GM19023 (cell line): Measurements from ENCODE around the gene MLH3.

Source experiments
- ATAC-seq: cut with Tn5 transposase; IDR thresholded peaks from one replicate; pipeline ENCODE4 v1.9.1; 2021; ENCODE audit warnings: mild to moderate bottlenecking, moderate library complexity; ENCODE audit not compliant: unreplicated experiment

MLH3 gene

GRCh38 chr14:75050852-75051555, at the start of gene MLH3:
TSS of gene MLH3 (minus strand) at chr14:75051467. CDS start at chr14:75049655, 1,812 bp downstream.
- ATAC-seq, result peak; percentile 80

GRCh38 chr14:75098682-75099081, 47.4 kb upstream of the MLH3 start:
- no peak for ATAC-seq

GRCh38 chr14:75098212-75098611, 46.9 kb upstream of the MLH3 start:
- no peak for ATAC-seq

- no peak for ATAC-seq
These were observed 45.7 kb upstream of the MLH3 start for GRCh38 chr14:75096959-75097358.

- no peak for ATAC-seq
These were observed 44.4 kb upstream of the MLH3 start for GRCh38 chr14:75095690-75096089.

- ATAC-seq, result no peak
These were observed 43.6 kb upstream of the MLH3 start for GRCh38 chr14:75094896-75095295.

- no peak for ATAC-seq
These were observed 41.4 kb upstream of the MLH3 start for GRCh38 chr14:75092698-75093097.

- ATAC-seq, result no peak
These were observed 40.0 kb upstream of the MLH3 start for GRCh38 chr14:75091251-75091650.

GRCh38 chr14:75090353-75090752, 39.1 kb upstream of the MLH3 start:
- no peak for ATAC-seq

- no peak for ATAC-seq
These were observed 37.5 kb upstream of the MLH3 start for GRCh38 chr14:75088566-75089373.

- ATAC-seq, result no peak
These were observed 36.9 kb upstream of the MLH3 start for GRCh38 chr14:75088153-75088552.

- ATAC-seq, result no peak
These were observed 33.2 kb upstream of the MLH3 start for GRCh38 chr14:75084513-75084912.

GRCh38 chr14:75083271-75083670, 32.0 kb upstream of the MLH3 start:
- ATAC-seq, result no peak

- no peak for ATAC-seq
These were observed 30.5 kb upstream of the MLH3 start for GRCh38 chr14:75081660-75082229.

- ATAC-seq, result no peak
These were observed 28.3 kb upstream of the MLH3 start for GRCh38 chr14:75079521-75079920.

GRCh38 chr14:75077794-75078193, 26.5 kb upstream of the MLH3 start:
- no peak for ATAC-seq

- no peak for ATAC-seq
These were observed 19.1 kb upstream of the MLH3 start for GRCh38 chr14:75070383-75070782.

GRCh38 chr14:75069811-75070145, 18.5 kb upstream of the MLH3 start:
- ATAC-seq, result no peak

GRCh38 chr14:75069121-75069810, 18.0 kb upstream of the MLH3 start, which contains the start of gene ZC2HC1C:
TSS of gene ZC2HC1C (plus strand) at chr14:75069641. CDS start at chr14:75070574, 933 bp downstream.
- peak; percentile 78 for ATAC-seq

- no peak for ATAC-seq
These were observed 17.2 kb upstream of the MLH3 start for GRCh38 chr14:75068294-75069120.
